GM23248 (cell line): ENCODE results near the gene LCORL. TPM values are rescaled to one million over a fixed set of nuclear protein-coding genes. Genes with fewer than 3 reads are reported as not detected.

Source experiments
- DNase-seq: peaks from one replicate; pipeline ENCODE4 v3.0.0-alpha.2; 2015
- H2AFZ ChIP-seq: fragments of 200-600 bp; sonication (generic); 2 replicates; pipeline ENCODE4 v1.6.1; 2016; ENCODE audit warnings: antibody characterized with exemption
- H3F3A ChIP-seq: fragments of 200-600 bp; sonication (generic); 2 replicates; pipeline ENCODE4 v1.6.1; 2016; ENCODE audit warnings: mild to moderate bottlenecking, antibody characterized with exemption, mixed run types; ENCODE audit not compliant: insufficient read depth
- H3K27ac ChIP-seq: fragments of 200-600 bp; sonication (generic); 2 replicates; pipeline ENCODE4 v1.5.1; 2016; ENCODE audit warnings: mild to moderate bottlenecking
- H3K27me3 ChIP-seq: fragments of 200-600 bp; sonication (generic); replicated peaks from 2 replicates; pipeline ENCODE4 v1.6.1; 2016; ENCODE audit warnings: mild to moderate bottlenecking; ENCODE audit not compliant: insufficient read depth
- H3K36me3 ChIP-seq: fragments of 200-600 bp; sonication (generic); 2 replicates; pipeline ENCODE4 v1.6.1; 2016; ENCODE audit warnings: low read depth, mild to moderate bottlenecking
- H3K4me1 ChIP-seq: fragments of 200-600 bp; sonication (generic); 2 replicates; pipeline ENCODE4 v1.6.1; 2016; ENCODE audit warnings: mild to moderate bottlenecking; ENCODE audit not compliant: insufficient read depth
- H3K4me2 ChIP-seq: fragments of 200-600 bp; sonication (generic); one replicate; pipeline ENCODE4 v1.6.1; 2016; ENCODE audit warnings: mild to moderate bottlenecking; ENCODE audit not compliant: unreplicated experiment
- H3K4me3 ChIP-seq: fragments of 200-600 bp; sonication (generic); 2 replicates; pipeline ENCODE4 v1.5.1; 2016; ENCODE audit warnings: mild to moderate bottlenecking
- H3K79me2 ChIP-seq: fragments of 200-600 bp; sonication (generic); 2 replicates; pipeline ENCODE4 v1.6.1; 2016; ENCODE audit warnings: mild to moderate bottlenecking; ENCODE audit not compliant: insufficient read depth
- H3K9ac ChIP-seq: fragments of 200-600 bp; sonication (generic); 2 replicates; pipeline ENCODE4 v1.6.1; 2016; ENCODE audit warnings: mild to moderate bottlenecking
- H3K9me2 ChIP-seq: fragments of 200-600 bp; sonication (generic); 2 replicates; pipeline ENCODE4 v1.6.1; 2016; ENCODE audit warnings: mixed run types, mild to moderate bottlenecking, moderate library complexity; ENCODE audit not compliant: insufficient read depth
- H3K9me3 ChIP-seq: fragments of 200-600 bp; sonication (generic); one replicate; pipeline ENCODE4 v1.6.1; 2017; ENCODE audit warnings: low read depth
- H4K20me1 ChIP-seq: fragments of 200-600 bp; sonication (generic); 2 replicates; pipeline ENCODE4 v1.6.0; 2016; ENCODE audit not compliant: insufficient read depth
- EZH2 ChIP-seq: fragments of 200-600 bp; sonication (generic); IDR thresholded peaks from 2 replicates; pipeline ENCODE4 v1.6.1; 2018; ENCODE audit warnings: antibody characterized with exemption, mild to moderate bottlenecking; ENCODE audit not compliant: insufficient read depth, poor library complexity, severe bottlenecking
- EZH2phosphoT487 ChIP-seq: fragments of 200-600 bp; sonication (generic); IDR thresholded peaks from 2 replicates; pipeline ENCODE4 v1.6.1; 2018; ENCODE audit warnings: antibody characterized with exemption, moderate library complexity, mild to moderate bottlenecking, low read depth; ENCODE audit not compliant: insufficient read depth
- WGBS, 2 experiments: methylation state at CpG; one replicate each; pipeline ENCODE4 v1.1.6; 2015 to 2017; ENCODE audit warnings: low lambda C conversion rate in 2 of 2, low coverage in 1 of 2; ENCODE audit errors: missing lambda C conversion rate in 2 of 2; 5-methylcytosine and 5-hydroxymethylcytosine counted together
- in situ Hi-C: fragments of 300-500 bp; cut with MboI; formaldehyde crosslinking; loops from 2 replicates; pipeline ENCODE4 v1.15.0; 2020
- polyA plus RNA-seq: library from polyadenylated mRNA; unstranded; fragments of >200 nt; fragmentation: Nextera tagmentation; extraction: Ambion mirVana; gene quantifications from 2 replicates; pipeline ENCODE4 v1.2.1, GENCODE V29; 2016
- total RNA-seq: library from RNA; depleted of rRNA; stranded (reverse); fragments of >200 nt; shearing (Covaris generic); gene quantifications from 2 replicates; pipeline ENCODE4 v1.2.3, GENCODE V29; 2014

LCORL gene
- total and polyA plus RNA-seq, 2 experiments from 2014 or later = 5.0 to 6.2 TPM

DNA sequence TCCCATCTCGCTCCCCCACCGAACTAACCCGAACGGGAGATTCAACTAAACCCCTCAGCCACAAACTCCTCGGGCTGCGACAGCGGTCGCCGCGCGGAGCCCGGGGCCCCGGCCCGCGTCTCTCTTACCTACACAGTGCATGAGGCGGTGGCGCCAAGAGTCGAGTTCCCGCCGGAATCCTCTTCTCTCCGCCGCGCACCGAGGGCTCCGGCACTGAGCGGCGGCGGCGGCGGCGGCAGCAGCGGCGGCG is 160 bp downstream of the LCORL start:
- Histone ChIP-seq H3K27me3 (no peaks in the 10 kb centered on the region), H3K36me3 (no peaks in the 10 kb centered on the region), H3K4me2 (peak overlapping the region; percentile 94), H3K4me1 (peaks cover 10% of the 10 kb centered on the region), H3K9me2 (no peaks in the 10 kb centered on the region), H3K9ac (peak overlapping the region; percentile 82), H3K79me2 (peaks cover 43% of the 10 kb centered on the region), H3F3A (peaks cover 11% of the 10 kb centered on the region), H3K9me3 (no peaks in the 10 kb centered on the region), H3K27ac (peak overlapping the region; percentile 67), H4K20me1 (no peaks in the 10 kb centered on the region), H2AFZ (peak overlapping the region; percentile 99), H3K4me3 (peak overlapping the region; percentile 96)
- DNase-seq = no peak
- WGBS, 2 experiments = 0 to 1% methylated on average over 22 to 34 of the region's 34 CpGs
- TF ChIP-seq EZH2 (no peak), EZH2phosphoT487 (no peak)
- in situ Hi-C loops = no loop called here

DNA sequence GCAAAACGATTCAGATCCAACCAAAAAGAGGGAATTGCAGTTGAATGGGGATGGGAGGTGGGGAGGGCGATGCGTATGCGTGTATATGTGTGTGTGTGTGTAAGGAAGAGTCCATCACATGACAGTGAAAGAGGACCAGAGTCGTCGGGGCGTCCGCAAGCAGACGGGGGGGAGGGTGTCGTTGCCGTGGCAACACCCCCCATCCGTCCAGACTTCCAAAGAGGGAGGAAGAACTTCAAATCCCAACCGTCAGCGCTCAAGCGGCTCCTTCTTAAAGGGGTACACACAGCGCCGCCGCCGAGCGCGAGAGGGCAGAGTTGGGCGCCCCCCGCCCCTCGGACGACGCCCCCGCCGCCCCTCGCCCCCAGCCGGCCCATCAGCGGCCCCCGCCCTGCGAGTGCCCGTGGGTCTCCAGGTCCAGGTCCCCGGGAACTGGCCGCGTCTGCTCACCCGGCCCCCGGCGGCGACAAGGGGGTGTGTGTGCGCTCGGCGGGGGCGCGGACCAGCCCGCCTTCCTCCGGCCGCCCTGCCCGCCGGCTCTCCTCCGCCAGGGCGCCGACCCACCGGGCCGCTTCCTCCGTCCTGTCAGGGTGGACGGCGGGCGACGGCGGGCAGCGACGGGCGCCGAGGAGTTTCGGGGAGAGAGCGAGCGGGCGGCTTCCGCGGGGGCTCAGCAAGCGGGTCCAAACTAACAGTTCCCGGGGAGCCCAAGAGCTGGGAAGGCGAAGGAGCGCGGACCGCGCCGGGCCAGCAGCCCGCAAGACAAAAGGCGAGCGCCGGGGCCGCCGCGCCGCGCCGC is 685 bp downstream of the LCORL start:
- in situ Hi-C loops = no loop called here
- peaks cover 11% of the 10 kb centered on the region for H3F3A ChIP-seq
- peaks cover 48% of the 10 kb centered on the region for H3K79me2 ChIP-seq
- no peaks in the 10 kb centered on the region for H3K9me2 ChIP-seq
- TF ChIP-seq EZH2 (no peak), EZH2phosphoT487 (no peak)
- H3K4me1 ChIP-seq = peaks cover 10% of the 10 kb centered on the region
- H3K9me3 ChIP-seq = no peaks in the 10 kb centered on the region
- peak overlapping the region; percentile 82 for H3K9ac ChIP-seq
- no peaks in the 10 kb centered on the region for H3K36me3 ChIP-seq
- WGBS, 2 experiments = 0 to 1% methylated on average over 56 to 83 of the region's 90 CpGs
- H4K20me1 ChIP-seq = no peaks in the 10 kb centered on the region
- H3K4me2 ChIP-seq = peak overlapping the region; percentile 94
- H3K27me3 ChIP-seq = no peaks in the 10 kb centered on the region
- DNase-seq = peak; percentile 87
- peak overlapping the region; percentile 67 for H3K27ac ChIP-seq
- peak overlapping the region; percentile 96 for H3K4me3 ChIP-seq
- peak overlapping the region; percentile 99 for H2AFZ ChIP-seq

DNA sequence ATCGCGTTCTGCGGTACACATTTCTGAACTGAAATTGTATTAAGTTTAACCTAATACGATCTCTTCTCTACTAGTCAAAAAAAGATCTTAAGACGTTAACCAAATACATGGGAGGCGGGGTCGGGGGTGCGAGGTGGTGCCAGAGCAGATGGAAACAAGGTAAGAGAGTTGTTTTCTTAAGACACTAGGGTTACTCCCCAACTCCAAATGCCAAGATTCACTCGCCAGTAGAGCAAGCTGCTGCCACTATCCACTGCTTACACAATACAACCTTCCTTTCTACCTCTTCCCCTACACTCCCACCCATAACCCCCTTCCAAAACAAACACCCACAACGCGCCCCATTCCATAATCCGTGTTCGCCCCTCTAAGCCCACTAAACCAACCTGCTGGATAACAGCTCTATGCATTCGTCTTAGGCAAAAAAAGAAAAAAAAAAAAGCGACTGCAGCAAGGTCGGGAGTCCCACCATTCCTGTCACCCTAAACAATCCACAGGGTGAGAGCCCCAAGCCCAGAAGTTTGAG is 1.3 kb downstream of the LCORL start:
- Histone ChIP-seq H3K4me3 (peak overlapping the region; percentile 96), H3K4me1 (peaks cover 10% of the 10 kb centered on the region), H3K79me2 (peaks cover 55% of the 10 kb centered on the region), H3K9me3 (no peaks in the 10 kb centered on the region), H3K27me3 (no peaks in the 10 kb centered on the region), H3F3A (peaks cover 11% of the 10 kb centered on the region), H3K9me2 (no peaks in the 10 kb centered on the region), H3K27ac (peak overlapping the region; percentile 31), H2AFZ (peak overlapping the region; percentile 99), H3K4me2 (peak overlapping the region; percentile 94), H3K9ac (peak overlapping the region; percentile 82), H3K36me3 (no peaks in the 10 kb centered on the region), H4K20me1 (no peaks in the 10 kb centered on the region)
- DNase-seq = peak; percentile 45
- TF ChIP-seq EZH2phosphoT487 (no peak), EZH2 (no peak)
- in situ Hi-C loops = no loop called here
- WGBS, 2 experiments = 5% methylated on average over 16 of the region's 16 CpGs

DNA sequence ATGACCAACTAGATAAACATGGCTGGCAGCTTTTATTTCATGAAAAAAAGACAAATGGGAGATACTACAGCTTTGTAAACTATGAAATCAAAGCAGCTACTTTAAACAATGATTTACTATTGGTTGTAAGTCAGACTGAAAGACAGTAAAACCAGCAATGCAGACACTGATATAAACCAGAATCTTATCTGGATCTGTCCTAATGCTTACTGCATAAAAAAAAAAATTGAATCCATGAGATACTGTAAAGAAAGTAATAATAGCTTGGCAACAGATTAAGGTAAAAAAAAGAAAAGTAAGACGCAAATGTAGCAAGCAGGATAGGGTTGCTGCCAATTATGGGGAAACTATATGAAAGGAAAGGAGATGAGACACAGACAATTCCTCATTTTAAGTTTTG is 7.3 kb downstream of the LCORL start:
- Histone ChIP-seq H3K27me3 (no peaks in the 10 kb centered on the region), H3K27ac (no peak overlapping the region), H3K36me3 (no peaks in the 10 kb centered on the region), H4K20me1 (no peaks in the 10 kb centered on the region), H2AFZ (no peak overlapping the region), H3K9me2 (no peaks in the 10 kb centered on the region), H3K4me3 (no peak overlapping the region), H3K9me3 (no peaks in the 10 kb centered on the region), H3K79me2 (peaks cover 100% of the 10 kb centered on the region), H3F3A (no peaks in the 10 kb centered on the region), H3K4me1 (0 out of 2 replicates have a peak, but pooled peaks cover 6% of the 10 kb centered on the region), H3K4me2 (no peak overlapping the region), H3K9ac (no peak overlapping the region)
- DNase-seq = no peak
- WGBS, 2 experiments = 100% methylated on average over 1 of the region's 1 CpG
- in situ Hi-C loops = no loop called here
- TF ChIP-seq EZH2phosphoT487 (no peak), EZH2 (no peak)
